ENCODE data around the gene HCN4. TPM values are rescaled to one million over a fixed set of nuclear protein-coding genes. Genes with fewer than 3 reads are reported as not detected.

HCN4 gene
- total RNA-seq, 1 donor from 2014 or later, result 4.1 TPM

- Mint-ChIP-seq H3K9me3 (peaks cover 5% of the 10 kb centered on the region), H3K36me3 (ENCODE audit: low read depth) (peaks cover 13% of the 10 kb centered on the region), H3K4me3 (no peak overlapping the region), H3K27me3 (ENCODE audit: low read depth) (no peaks in the 10 kb centered on the region), H3K4me1 (no peaks in the 10 kb centered on the region), H3K27ac (ENCODE audit: unreplicated experiment) (no peak overlapping the region)
- no peak for TF ChIP-seq CTCF (conservative IDR thresholded peaks at IDR 0.05)
- DNase-seq (ENCODE audit: low read depth, low spot score), result no peak
Observed at GRCh38 chr15:73338606-73339374, 30.0 kb downstream of the HCN4 start.

- DNase-seq (ENCODE audit: low read depth, low spot score), result no peak
- H3K9me3 Mint-ChIP-seq, result peaks cover 3% of the 10 kb centered on the region
- no peak for TF ChIP-seq CTCF (conservative IDR thresholded peaks at IDR 0.05)
- no peaks in the 10 kb centered on the region for H3K4me1 Mint-ChIP-seq
- no peak overlapping the region for H3K4me3 Mint-ChIP-seq
- H3K27ac Mint-ChIP-seq (ENCODE audit: unreplicated experiment), result no peak overlapping the region
- H3K36me3 Mint-ChIP-seq (ENCODE audit: low read depth), result peaks cover 7% of the 10 kb centered on the region
- H3K27me3 Mint-ChIP-seq (ENCODE audit: low read depth), result no peaks in the 10 kb centered on the region
Observed at GRCh38 chr15:73338058-73338457, 30.7 kb downstream of the HCN4 start.

GRCh38 chr15:73337187-73337586 is 31.6 kb downstream of the HCN4 start:
- Mint-ChIP-seq H3K4me1 (no peaks in the 10 kb centered on the region), H3K4me3 (no peak overlapping the region), H3K27me3 (ENCODE audit: low read depth) (no peaks in the 10 kb centered on the region), H3K9me3 (no peaks in the 10 kb centered on the region), H3K36me3 (ENCODE audit: low read depth) (peaks cover 2% of the 10 kb centered on the region), H3K27ac (ENCODE audit: unreplicated experiment) (peak overlapping the region; percentile 88)
- TF ChIP-seq CTCF (conservative IDR thresholded peaks at IDR 0.05), result no peak
- DNase-seq (ENCODE audit: low read depth, low spot score), result no peak

GRCh38 chr15:73336756-73337155 is 32.0 kb downstream of the HCN4 start:
- no peak for TF ChIP-seq CTCF (conservative IDR thresholded peaks at IDR 0.05)
- DNase-seq (ENCODE audit: low read depth, low spot score), result no peak
- no peaks in the 10 kb centered on the region for H3K4me1 Mint-ChIP-seq
- H3K36me3 Mint-ChIP-seq (ENCODE audit: low read depth), result peaks cover 2% of the 10 kb centered on the region
- H3K27ac Mint-ChIP-seq (ENCODE audit: unreplicated experiment), result no peak overlapping the region
- H3K27me3 Mint-ChIP-seq (ENCODE audit: low read depth), result no peaks in the 10 kb centered on the region
- H3K4me3 Mint-ChIP-seq, result no peak overlapping the region
- H3K9me3 Mint-ChIP-seq, result no peaks in the 10 kb centered on the region

GRCh38 chr15:73335471-73335870 is 33.3 kb downstream of the HCN4 start:
- Mint-ChIP-seq H3K36me3 (ENCODE audit: low read depth) (peaks cover 2% of the 10 kb centered on the region), H3K4me1 (no peaks in the 10 kb centered on the region), H3K9me3 (no peaks in the 10 kb centered on the region), H3K27me3 (ENCODE audit: low read depth) (no peaks in the 10 kb centered on the region), H3K27ac (ENCODE audit: unreplicated experiment) (no peak overlapping the region), H3K4me3 (no peak overlapping the region)
- DNase-seq (ENCODE audit: low read depth, low spot score), result no peak
- no peak for TF ChIP-seq CTCF (conservative IDR thresholded peaks at IDR 0.05)

All from neural crest cell (in vitro differentiated cells).